NCI-H526 (cell line): ENCODE data around the gene DISC1.
"Not testable (repeated sequence)": the region's sequence is repeated elsewhere in the genome, so short reads cannot be mapped to it uniquely, and the experiment has no call there.

Source experiments
- DNase-seq, 2 experiments: peaks; one replicate each; lab custom pipeline; 2025; lab: John Stamatoyannopoulos, UW

DISC1 gene

GRCh38 chr1:231893400-231894102 lies 267.0 kb downstream of the DISC1 start:
- no peak for DNase-seq

- no peak for DNase-seq
These were observed 270.2 kb downstream of the DISC1 start for GRCh38 chr1:231896806-231897205.

- DNase-seq, result no peak
These were observed 272.5 kb downstream of the DISC1 start for GRCh38 chr1:231899046-231899445.

DNA sequence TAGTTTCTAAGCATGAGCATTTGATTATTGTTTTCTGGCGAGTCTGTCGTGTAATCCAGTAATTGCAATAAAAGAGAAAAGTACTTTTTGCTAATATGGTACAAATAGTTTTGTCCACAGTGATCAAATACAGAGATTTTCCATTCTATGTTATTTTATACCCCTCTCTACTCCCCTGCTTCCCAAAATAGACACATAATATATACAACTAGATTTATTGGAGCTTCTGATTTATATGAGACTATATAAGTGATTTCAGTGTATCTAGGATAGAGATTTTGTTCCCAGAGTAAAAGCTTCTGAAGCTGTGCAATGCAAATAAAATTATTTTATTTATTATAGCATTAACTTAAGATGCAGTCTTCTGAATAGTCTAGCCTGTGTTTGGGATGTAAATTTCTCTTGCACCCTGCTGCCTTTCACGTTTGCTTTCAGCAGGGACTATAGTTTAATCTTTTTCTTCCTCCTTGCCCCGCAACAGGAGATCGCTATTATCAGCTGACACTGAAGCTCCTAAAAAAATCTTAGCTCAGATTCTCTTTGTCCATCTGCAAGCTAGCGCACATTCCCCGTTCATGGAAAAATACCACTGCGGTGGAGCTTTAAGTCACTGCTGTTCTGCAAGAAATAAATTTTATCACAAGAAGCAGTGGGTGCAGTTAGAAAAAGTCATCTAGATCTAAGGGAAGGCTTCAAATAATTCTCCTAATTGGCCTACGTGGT lies 273.3 kb downstream of the DISC1 start:
- no peak for DNase-seq

DNA sequence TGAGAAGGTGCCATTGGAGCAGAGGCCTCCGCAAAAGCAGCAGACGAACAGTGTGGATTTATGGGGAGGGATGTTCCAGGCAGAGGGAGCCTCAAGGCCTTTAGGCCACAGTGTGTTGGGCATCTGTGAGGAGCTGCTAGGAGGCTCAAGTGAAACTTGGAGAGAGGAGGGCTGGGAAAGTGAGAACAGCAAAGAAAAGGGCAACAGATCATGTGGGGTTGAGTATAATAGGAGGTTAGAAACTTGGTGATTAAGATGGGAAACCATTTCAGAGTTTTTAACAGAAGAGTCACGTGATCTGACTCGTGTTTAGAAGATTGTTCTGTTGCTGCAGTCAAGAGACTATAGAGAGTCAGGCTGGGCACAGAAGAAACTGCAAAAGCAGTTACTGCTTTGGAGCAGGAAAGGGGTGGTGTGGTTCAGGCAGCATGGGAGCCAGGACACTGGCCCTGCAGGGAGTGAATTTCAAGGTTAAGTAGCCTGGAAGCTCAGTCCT lies 277.0 kb downstream of the DISC1 start:
- no peak for DNase-seq

DNA sequence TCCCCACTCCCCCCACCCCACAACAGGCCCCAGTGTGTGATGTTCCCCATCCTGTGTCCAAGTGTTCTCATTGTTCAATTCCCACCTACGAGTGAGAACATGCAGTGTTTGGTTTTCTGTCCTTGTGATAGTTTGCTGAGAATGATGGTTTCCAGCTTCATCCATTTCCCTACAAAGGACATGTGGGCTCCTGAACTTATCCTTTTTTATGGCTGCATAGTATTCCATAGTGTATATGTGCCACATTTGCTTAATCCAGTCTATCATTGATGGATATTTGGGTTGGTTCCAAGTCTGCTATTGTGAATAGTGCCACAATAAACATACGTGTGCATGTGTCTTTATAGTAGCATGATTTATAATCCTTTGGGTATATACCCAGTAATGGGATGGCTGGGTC lies 280.7 kb downstream of the DISC1 start:
- DNase-seq, result not testable (repeated sequence)

GRCh38 chr1:231913493-231913892 lies 286.9 kb downstream of the DISC1 start:
- no peak for DNase-seq

- DNase-seq, result no peak
These were observed 291.8 kb downstream of the DISC1 start for GRCh38 chr1:231918239-231919015.

GRCh38 chr1:231919239-231919885 lies 292.8 kb downstream of the DISC1 start:
- no peak for DNase-seq

GRCh38 chr1:231919886-231920285 lies 293.3 kb downstream of the DISC1 start:
- DNase-seq, result peak; percentile 33 to 62

- no peak for DNase-seq
These were observed 295.2 kb downstream of the DISC1 start for GRCh38 chr1:231921646-231922345.

- no peak for DNase-seq
These were observed 297.0 kb downstream of the DISC1 start for GRCh38 chr1:231923491-231924041.

DNA sequence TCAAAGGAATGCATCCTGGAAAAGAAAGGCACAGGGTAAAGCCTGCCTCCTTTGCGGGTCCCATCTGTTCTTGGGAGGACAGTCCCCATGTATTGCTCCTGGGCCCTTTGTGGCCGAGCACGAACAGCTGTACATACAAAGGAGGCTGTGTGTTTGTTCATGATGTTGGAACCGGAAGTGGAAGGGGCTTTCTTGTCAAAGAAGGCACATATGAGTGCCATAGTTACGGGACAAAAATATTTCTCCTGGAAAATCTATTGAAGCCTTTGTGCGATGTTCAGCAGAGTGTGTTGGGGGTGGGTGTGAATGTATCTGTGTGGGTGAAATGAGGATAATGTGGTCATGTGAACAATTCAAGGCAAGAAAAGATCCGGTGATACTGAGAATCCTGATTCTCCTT lies 297.6 kb downstream of the DISC1 start:
- no peak for DNase-seq

DNA sequence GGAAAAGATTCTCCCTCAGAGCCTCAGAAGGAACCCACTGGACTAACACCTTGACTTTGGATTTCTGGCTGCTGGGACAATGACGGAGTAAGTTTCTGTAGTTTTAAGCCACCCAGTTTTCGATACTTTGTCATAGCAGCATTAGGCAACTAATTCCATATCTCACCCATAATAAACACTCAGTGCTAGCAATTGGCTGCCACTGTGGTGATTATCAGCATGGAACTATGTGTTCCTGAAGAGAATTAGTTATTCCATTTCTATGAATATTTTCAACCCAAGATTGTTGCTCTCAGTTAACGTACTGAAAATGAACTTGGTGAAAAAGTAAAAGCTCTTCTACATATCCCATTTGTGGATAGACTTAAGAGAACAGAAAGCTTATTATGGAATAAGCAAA lies 299.3 kb downstream of the DISC1 start:
- no peak for DNase-seq

DNA sequence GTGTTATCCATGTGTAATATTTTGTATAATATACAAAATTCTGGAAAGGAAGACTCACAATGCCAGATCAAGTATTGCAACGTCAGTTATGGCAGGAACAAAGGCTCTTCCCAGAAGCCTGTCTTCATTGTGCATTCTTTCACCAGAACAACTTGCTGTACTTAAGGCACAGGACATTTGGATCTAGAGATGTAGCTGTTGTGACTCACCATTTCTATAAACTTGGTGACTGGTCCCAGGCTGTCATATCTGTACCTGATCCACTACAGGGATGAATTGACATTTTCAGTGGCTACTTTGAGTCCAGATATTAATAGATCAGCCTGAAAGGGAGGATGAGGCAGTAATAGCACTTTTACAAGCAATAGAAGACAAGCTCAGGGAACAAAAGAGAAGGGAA lies 299.8 kb downstream of the DISC1 start:
- DNase-seq, result no peak

GRCh38 chr1:231926933-231927332 lies 300.3 kb downstream of the DISC1 start:
- no peak for DNase-seq

DNA sequence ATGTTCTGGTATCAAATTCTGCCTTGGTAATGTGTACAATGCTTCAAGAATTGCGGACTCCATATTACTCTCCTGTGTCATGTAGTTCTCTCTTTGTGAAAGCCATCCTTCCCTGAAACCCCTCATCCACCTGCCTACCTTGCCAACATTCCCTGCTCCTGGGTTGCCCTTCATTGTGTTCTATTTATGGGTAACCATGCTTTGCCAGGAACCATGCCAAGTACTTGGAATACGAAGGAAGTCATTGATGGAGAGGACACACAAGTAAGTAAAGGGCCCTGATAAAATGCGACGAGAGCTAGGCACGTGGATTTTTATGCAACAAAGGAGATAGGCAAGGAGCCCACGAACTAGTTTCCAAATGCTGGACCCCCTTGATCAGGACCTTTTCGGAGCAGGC lies 300.8 kb downstream of the DISC1 start:
- DNase-seq, result no peak

- peak; percentile 20 to 50 for DNase-seq
These were observed 302.7 kb downstream of the DISC1 start for GRCh38 chr1:231929311-231929710.

GRCh38 chr1:231930257-231930947 lies 303.8 kb downstream of the DISC1 start:
- DNase-seq, result no peak

GRCh38 chr1:231931146-231931545 lies 304.6 kb downstream of the DISC1 start:
- DNase-seq, result no peak
